Spleen (tissue), 11 donors: Measurements from ENCODE around the gene UBTF. TPM values are rescaled to one million over a fixed set of nuclear protein-coding genes. Genes with fewer than 3 reads are reported as not detected.

ENCODE experiments used
- DNase-seq: peaks from one replicate; pipeline ENCODE4 v3.0.0-alpha.2; 2020
- H3K27ac ChIP-seq, 8 donors: fragments of 200-600 bp; sonication (generic) in 7 of 8; 1 replicate in 4 of 8; 2 replicates in 4 of 8; pipeline versions ENCODE4 v1.5.0 to v1.8.0; 2016 to 2021; ENCODE audit warnings: inconsistent platforms in 4 of 8, mild to moderate bottlenecking in 4 of 8, moderate library complexity in 1 of 8
- H3K27me3 ChIP-seq, 7 donors: fragments of 200-600 bp; sonication (generic) in 6 of 7; replicated peaks in 1 of 7; 1 replicate in 4 of 7; 2 replicates in 3 of 7; pipeline versions ENCODE4 v1.5.0 to v1.8.0; 2016 to 2021; ENCODE audit warnings: inconsistent platforms in 3 of 7, mild to moderate bottlenecking in 1 of 7
- H3K36me3 ChIP-seq, 6 donors: fragments of 200-600 bp; sonication (generic) in 5 of 6; 1 replicate in 4 of 6; 2 replicates in 2 of 6; pipeline versions ENCODE4 v1.5.0 to v1.8.0; 2016 to 2021; ENCODE audit warnings: inconsistent platforms in 2 of 6
- H3K4me1 ChIP-seq, 6 donors: fragments of 200-600 bp; sonication (generic) in 5 of 6; 1 replicate in 3 of 6; 2 replicates in 3 of 6; pipeline versions ENCODE4 v1.5.0 to v1.8.0; 2016 to 2021; ENCODE audit warnings: inconsistent platforms in 3 of 6
- H3K4me3 ChIP-seq, 8 donors: fragments of 200-600 bp; sonication (generic) in 7 of 8; 1 replicate in 4 of 8; 2 replicates in 4 of 8; pipeline versions ENCODE4 v1.5.0 to v1.8.0; 2016 to 2021; ENCODE audit warnings: inconsistent platforms in 4 of 8, mild to moderate bottlenecking in 4 of 8, moderate library complexity in 2 of 8
- H3K9me3 ChIP-seq, 8 donors: fragments of 200-600 bp; sonication (generic) in 7 of 8; 1 replicate in 4 of 8; 2 replicates in 4 of 8; pipeline versions ENCODE4 v1.5.0 to v1.8.0; 2016 to 2021; ENCODE audit warnings: inconsistent platforms in 4 of 8
- POLR2A ChIP-seq, 3 donors: fragments of 450-650 bp; IDR thresholded peaks; one replicate each; pipeline ENCODE4 v1.5.1; 2017; ENCODE audit warnings: antibody characterized with exemption in 3 of 3, mild to moderate bottlenecking in 1 of 3
- POLR2AphosphoS5 ChIP-seq, 3 donors: sonication (generic); formaldehyde crosslinking; IDR thresholded peaks; one replicate each; pipeline ENCODE4 v1.5.1; 2017; ENCODE audit warnings: antibody characterized with exemption in 3 of 3
- WGBS, 5 donors: extraction: QIAGEN DNeasy Blood & Tissue Kit in 3 of 5; methylation state at CpG; one replicate each; pipeline versions ENCODE4 v1.1.5 to v1.1.7; 2013 to 2018; 5-methylcytosine and 5-hydroxymethylcytosine counted together
- intact Hi-C: fragments of 100-400 bp; cut with DNase I; formaldehyde crosslinking; loops from one replicate; pipeline ENCODE4 v1.15.0; 2023; ENCODE audit warnings: low total_unique reads
- polyA plus RNA-seq, 3 donors: library from polyadenylated mRNA; stranded (reverse); fragments of 200-250 nt; gene quantifications; one replicate each; pipeline ENCODE4 v1.2.1, GENCODE V29; 2013
- total RNA-seq, 7 donors: library from RNA; depleted of rRNA in 3 of 7; stranded (reverse); fragments of >200 nt in 3 of 7; fragmentation: NEBNext Ultra II Directional in 4 of 7; extraction: Animal tissue kit (Norgen Biotek cat#: 25700) in 4 of 7; gene quantifications; one replicate each; pipeline versions ENCODE4 v1.1.0 to v1.2.1, GENCODE V29; 2016 to 2021
- TF ChIP-seq, protein P1 (sequence below), 11 experiments: fragments of 200-600 bp in 7 of 11; fragments of 450-650 bp in 4 of 11; sonication (generic) in 4 of 11; IDR thresholded peaks in 8 of 11; conservative IDR thresholded peaks in 3 of 11; 1 replicate in 7 of 11; 2 replicates in 4 of 11; pipeline versions ENCODE4 v1.4.0 to v1.8.0; 2016 to 2021; ENCODE audit warnings: antibody characterized with exemption in 11 of 11, inconsistent platforms in 4 of 11, mild to moderate bottlenecking in 1 of 11
- donor health status: healthy with polysubstance abuse.
- donor health status: DM: no; HTN: no; CAD: no; lungs with moderate emphysema.
- donor health status: DM: no; HTN: no; CAD: no.
- donor health status: Bipolar disorder and iron deficiency.
- donor health status: healthy.
- donor health status: DM: no; HTN: no; CAD: no.
- donor health status: DM: yes; HTN: yes; CAD: no.

UBTF gene
- total and polyA plus RNA-seq, 10 donors, result 43.2 to 113 (median 89.2) TPM

DNA sequence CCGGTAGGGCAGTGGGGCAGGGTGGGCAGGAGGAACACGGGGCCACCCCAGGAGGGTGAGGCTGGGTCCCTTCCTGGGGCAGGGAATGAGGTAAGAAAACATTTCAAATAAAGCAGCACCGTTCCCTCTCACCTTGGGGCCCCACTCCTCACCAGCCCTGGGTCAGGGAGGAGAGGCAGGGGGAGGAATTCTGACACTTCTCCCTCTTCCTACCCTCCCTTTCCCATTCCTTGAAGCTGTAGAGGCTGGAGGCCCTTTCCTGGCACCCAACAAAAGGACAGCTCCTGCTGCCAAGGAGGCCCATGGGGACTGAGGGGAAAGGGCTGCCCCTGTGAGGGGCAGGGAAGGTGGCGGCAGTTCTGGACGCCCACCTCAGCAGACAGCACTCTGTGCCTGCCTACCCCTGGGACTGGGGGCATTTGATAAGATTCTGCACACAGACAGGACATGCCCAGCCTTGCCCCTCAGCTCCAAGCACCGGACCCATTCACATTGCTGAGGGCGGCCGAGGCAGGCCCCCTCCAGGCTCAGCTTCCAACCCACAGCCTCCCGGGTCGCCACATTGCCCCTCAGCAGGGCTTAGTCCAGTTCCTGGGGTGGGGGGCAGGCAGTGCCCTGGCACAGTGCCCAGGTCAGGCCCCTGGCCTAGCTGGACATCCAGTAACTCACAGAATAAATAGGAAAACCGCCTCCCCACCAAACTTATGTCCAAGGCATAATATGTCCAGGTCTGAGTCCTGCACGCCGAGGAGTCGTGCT is 26.0 kb downstream of the UBTF start:
- no peak overlapping the region for H3K4me3 ChIP-seq
- DNase-seq, result no peak
- peaks cover 14 to 72% (median 38%) of the 10 kb centered on the region in 6 donors for H3K4me1 ChIP-seq
- TF ChIP-seq POLR2AphosphoS5 (IDR thresholded peaks at IDR 0.05) (peak in 2 of 3 donors; percentile 16 to 64), POLR2A (IDR thresholded peaks at IDR 0.05) (no peak)
- H3K27me3 ChIP-seq, result no peaks in the 10 kb centered on the region
- intact Hi-C loops, result no loop called here
- no peaks in the 10 kb centered on the region for H3K9me3 ChIP-seq
- WGBS, 5 donors, result 88 to 95% (median 93%) methylated on average over 12 to 14 of the region's 14 CpGs
- peaks cover 2 to 93% (median 81%) of the 10 kb centered on the region in 6 donors for H3K36me3 ChIP-seq
- H3K27ac ChIP-seq, result peak overlapping the region in 2 of 8 donors; percentile 7 to 50

DNA sequence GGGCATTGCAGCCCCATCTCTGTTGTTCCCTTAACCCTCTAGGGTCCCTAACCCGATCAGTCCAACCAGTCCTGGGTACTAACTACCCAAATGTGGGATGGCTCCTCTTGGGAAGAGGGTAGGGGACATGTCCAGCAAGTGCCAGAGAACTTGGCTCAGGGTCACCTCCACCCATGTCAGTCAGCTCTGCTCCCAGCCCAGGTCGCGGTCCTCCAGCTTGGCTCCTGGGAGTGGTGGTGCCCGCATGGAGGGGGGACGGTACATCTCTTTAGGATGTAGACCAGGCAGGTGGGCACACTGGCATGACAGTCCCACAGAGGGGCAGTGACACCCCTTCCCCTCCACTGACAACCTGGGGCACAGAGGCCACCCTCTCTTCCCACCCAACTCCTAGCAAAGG is 26.7 kb downstream of the UBTF start:
- Histone ChIP-seq H3K9me3 (no peaks in the 10 kb centered on the region), H3K36me3 (peaks cover 2 to 91% (median 80%) of the 10 kb centered on the region in 6 donors), H3K27me3 (no peaks in the 10 kb centered on the region), H3K4me1 (peaks cover 15 to 72% (median 38%) of the 10 kb centered on the region in 6 donors), H3K4me3 (no peak overlapping the region), H3K27ac (peak overlapping the region in 3 of 8 donors; percentile 7 to 56 (median 50))
- 91 to 99% (median 97%) methylated on average over 4 to 5 of the region's 5 CpGs for WGBS, 5 donors
- DNase-seq, result no peak
- TF ChIP-seq, protein P1, sequence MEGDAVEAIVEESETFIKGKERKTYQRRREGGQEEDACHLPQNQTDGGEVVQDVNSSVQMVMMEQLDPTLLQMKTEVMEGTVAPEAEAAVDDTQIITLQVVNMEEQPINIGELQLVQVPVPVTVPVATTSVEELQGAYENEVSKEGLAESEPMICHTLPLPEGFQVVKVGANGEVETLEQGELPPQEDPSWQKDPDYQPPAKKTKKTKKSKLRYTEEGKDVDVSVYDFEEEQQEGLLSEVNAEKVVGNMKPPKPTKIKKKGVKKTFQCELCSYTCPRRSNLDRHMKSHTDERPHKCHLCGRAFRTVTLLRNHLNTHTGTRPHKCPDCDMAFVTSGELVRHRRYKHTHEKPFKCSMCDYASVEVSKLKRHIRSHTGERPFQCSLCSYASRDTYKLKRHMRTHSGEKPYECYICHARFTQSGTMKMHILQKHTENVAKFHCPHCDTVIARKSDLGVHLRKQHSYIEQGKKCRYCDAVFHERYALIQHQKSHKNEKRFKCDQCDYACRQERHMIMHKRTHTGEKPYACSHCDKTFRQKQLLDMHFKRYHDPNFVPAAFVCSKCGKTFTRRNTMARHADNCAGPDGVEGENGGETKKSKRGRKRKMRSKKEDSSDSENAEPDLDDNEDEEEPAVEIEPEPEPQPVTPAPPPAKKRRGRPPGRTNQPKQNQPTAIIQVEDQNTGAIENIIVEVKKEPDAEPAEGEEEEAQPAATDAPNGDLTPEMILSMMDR (IDR thresholded peaks at IDR 0.05 in 8 of 11, conservative IDR thresholded peaks at IDR 0.05 in 3 of 11), result no peak
- TF ChIP-seq POLR2AphosphoS5 (IDR thresholded peaks at IDR 0.05), result peak in 1 of 3 donors; percentile 62
- TF ChIP-seq POLR2A (IDR thresholded peaks at IDR 0.05), result no peak
- intact Hi-C loops, result no loop called here

DNA sequence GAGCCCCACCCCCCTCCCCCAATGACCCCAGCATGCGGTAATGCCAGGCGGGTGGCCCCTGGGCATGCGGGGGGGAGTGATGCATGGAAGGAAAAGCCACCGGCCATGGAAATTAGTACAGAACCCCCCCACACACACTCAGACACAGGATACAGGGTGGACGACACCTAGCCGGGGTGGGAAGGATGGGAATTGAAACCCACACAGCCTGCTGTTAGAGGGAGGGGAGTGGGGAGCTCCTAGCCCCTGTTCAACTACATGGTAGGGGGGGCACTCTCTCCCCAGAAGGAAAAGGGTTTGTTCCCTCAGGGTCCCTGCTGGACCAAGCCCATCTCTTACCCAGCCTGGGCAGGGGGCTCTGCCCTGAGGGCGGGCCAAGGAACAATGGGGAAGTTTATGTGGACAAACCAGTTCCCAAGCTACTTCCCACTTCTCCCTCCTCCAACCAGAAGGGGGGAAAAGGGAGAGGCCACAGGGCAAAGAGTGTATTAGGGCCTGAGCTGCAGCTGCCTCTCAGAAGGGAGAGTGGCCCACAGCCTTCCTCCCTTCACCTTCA is 27.5 kb downstream of the UBTF start:
- WGBS, 5 donors, result 63 to 72% (median 66%) methylated on average over 6 to 7 of the region's 7 CpGs
- TF ChIP-seq POLR2AphosphoS5 (IDR thresholded peaks at IDR 0.05), result peak in 2 of 3 donors; percentile 12 to 30
- TF ChIP-seq, protein P1 (IDR thresholded peaks at IDR 0.05 in 8 of 11, conservative IDR thresholded peaks at IDR 0.05 in 3 of 11), result no peak
- H3K4me3 ChIP-seq, result no peak overlapping the region
- peak overlapping the region in 3 of 8 donors; percentile 1 to 56 (median 50) for H3K27ac ChIP-seq
- H3K36me3 ChIP-seq, result peaks cover 2 to 84% (median 74%) of the 10 kb centered on the region in 6 donors
- no peaks in the 10 kb centered on the region for H3K9me3 ChIP-seq
- intact Hi-C loops, result no loop called here
- no peak for DNase-seq
- H3K4me1 ChIP-seq, result peaks cover 10 to 71% (median 36%) of the 10 kb centered on the region in 6 donors
- H3K27me3 ChIP-seq, result no peaks in the 10 kb centered on the region

DNA sequence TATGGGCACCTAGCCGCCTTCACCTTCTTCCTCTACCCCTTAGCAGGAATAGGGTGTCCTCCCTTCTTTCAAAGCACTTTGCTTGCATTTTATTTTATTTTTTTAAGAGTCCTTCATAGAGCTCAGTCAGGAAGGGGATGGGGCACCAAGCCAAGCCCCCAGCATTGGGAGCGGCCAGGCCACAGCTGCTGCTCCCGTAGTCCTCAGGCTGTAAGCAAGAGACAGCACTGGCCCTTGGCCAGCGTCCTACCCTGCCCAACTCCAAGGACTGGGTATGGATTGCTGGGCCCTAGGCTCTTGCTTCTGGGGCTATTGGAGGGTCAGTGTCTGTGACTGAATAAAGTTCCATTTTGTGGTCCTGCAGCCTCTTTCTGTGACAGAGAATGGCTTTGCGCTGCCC is 28.1 kb downstream of the UBTF start:
- no peaks in the 10 kb centered on the region for H3K27me3 ChIP-seq
- H3K27ac ChIP-seq, result peak overlapping the region in 3 of 8 donors; percentile 27 to 56 (median 50)
- H3K4me1 ChIP-seq, result peaks cover 10 to 64% (median 34%) of the 10 kb centered on the region in 6 donors
- no peak for DNase-seq
- 71 to 84% (median 82%) methylated on average over 5 of the region's 5 CpGs for WGBS, 5 donors
- H3K4me3 ChIP-seq, result no peak overlapping the region
- peaks cover 2 to 77% (median 69%) of the 10 kb centered on the region in 6 donors for H3K36me3 ChIP-seq
- intact Hi-C loops, result no loop called here
- H3K9me3 ChIP-seq, result no peaks in the 10 kb centered on the region
- TF ChIP-seq POLR2AphosphoS5 (IDR thresholded peaks at IDR 0.05) (peak in 2 of 3 donors; percentile 4 to 39), POLR2A (IDR thresholded peaks at IDR 0.05) (no peak)

DNA sequence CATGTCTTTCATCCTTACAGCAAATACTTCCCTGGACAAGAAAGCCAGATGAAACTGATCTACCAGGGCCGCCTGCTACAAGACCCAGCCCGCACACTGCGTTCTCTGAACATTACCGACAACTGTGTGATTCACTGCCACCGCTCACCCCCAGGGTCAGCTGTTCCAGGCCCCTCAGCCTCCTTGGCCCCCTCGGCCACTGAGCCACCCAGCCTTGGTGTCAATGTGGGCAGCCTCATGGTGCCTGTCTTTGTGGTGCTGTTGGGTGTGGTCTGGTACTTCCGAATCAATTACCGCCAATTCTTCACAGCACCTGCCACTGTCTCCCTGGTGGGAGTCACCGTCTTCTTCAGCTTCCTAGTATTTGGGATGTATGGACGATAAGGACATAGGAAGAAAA is 29.0 kb downstream of the UBTF start:
- WGBS, 5 donors, result 90 to 95% (median 91%) methylated on average over 10 of the region's 10 CpGs
- H3K4me3 ChIP-seq, result no peak overlapping the region
- no peaks in the 10 kb centered on the region for H3K27me3 ChIP-seq
- peak overlapping the region in 1 of 8 donors; percentile 56 for H3K27ac ChIP-seq
- peaks cover 14 to 63% (median 39%) of the 10 kb centered on the region in 6 donors for H3K4me1 ChIP-seq
- H3K9me3 ChIP-seq, result no peaks in the 10 kb centered on the region
- TF ChIP-seq POLR2AphosphoS5 (IDR thresholded peaks at IDR 0.05) (peak in 2 of 3 donors; percentile 3 to 69), POLR2A (IDR thresholded peaks at IDR 0.05) (no peak)
- intact Hi-C loops, result no loop called here
- H3K36me3 ChIP-seq, result peaks cover 2 to 69% (median 63%) of the 10 kb centered on the region in 6 donors
- DNase-seq, result no peak
